ENCODE results near the gene BNIP5.

The BNIP5 gene

GRCh38 chr6:36336779-36337241 is at the start of gene BNIP5:
BNIP5 (minus strand) TSS chr6:36336888; CDS start chr6:36330690, 6,198 bp downstream.
- DNase-seq (ENCODE audit: low spot score) = peak; percentile 45
- TF ChIP-seq, protein P1, sequence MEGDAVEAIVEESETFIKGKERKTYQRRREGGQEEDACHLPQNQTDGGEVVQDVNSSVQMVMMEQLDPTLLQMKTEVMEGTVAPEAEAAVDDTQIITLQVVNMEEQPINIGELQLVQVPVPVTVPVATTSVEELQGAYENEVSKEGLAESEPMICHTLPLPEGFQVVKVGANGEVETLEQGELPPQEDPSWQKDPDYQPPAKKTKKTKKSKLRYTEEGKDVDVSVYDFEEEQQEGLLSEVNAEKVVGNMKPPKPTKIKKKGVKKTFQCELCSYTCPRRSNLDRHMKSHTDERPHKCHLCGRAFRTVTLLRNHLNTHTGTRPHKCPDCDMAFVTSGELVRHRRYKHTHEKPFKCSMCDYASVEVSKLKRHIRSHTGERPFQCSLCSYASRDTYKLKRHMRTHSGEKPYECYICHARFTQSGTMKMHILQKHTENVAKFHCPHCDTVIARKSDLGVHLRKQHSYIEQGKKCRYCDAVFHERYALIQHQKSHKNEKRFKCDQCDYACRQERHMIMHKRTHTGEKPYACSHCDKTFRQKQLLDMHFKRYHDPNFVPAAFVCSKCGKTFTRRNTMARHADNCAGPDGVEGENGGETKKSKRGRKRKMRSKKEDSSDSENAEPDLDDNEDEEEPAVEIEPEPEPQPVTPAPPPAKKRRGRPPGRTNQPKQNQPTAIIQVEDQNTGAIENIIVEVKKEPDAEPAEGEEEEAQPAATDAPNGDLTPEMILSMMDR (IDR thresholded peaks at IDR 0.05; ENCODE audit: extremely low read depth, insufficient read depth, missing control alignments) = no peak
- in situ Hi-C loops (cut with MboI; ENCODE audit: low pct_unique_long_range_greater_than_20kb, low sequenced_read_pairs, unreplicated experiment) = no loop called here

DNA sequence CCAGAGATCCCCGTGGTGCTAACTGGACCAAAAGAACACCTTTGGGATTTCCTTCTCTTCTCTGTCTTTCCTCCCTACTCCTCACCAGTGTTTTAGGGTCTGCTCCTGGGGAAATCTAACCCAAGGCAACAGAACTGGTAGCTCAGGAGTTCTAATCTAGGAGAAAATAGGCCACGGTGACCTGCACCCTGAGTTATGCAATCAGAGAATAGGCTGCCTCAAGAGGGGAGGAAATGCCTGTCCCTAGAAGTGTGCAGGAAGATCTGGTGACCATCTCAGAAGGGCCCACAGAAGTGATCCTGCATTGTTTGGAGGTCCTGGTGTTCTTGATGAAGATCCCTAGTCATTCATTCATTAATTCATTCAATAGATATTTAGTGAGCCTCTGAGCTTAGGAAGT is 47.4 kb upstream of the BNIP5 start:
- in situ Hi-C loops (cut with MboI; ENCODE audit: low pct_unique_long_range_greater_than_20kb, low sequenced_read_pairs, unreplicated experiment) = no loop called here
- TF ChIP-seq, protein P1 (IDR thresholded peaks at IDR 0.05; ENCODE audit: extremely low read depth, insufficient read depth, missing control alignments) = no peak
- no peak for DNase-seq (ENCODE audit: low spot score)

DNA sequence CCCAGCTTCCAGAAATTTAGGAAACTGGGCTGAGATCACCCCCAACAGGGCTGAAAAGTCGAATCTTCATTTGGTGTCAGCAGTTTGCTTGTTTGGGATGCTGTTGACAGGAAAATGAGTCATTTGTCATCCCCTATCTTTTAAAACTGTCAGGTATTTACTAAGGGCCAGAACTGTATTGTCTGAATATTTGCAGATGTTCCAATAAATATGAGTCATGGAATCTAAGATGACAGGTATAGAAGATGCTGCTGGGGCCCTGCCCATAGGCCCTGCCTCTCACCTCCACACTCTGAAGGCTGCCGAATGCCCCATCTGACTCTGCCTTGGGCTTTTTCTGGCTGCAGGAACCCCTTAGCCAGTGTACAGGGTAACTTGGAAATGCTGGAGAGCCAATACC is 46.9 kb upstream of the BNIP5 start:
- no peak for DNase-seq (ENCODE audit: low spot score)
- in situ Hi-C loops (cut with MboI; ENCODE audit: low pct_unique_long_range_greater_than_20kb, low sequenced_read_pairs, unreplicated experiment) = no loop called here

GRCh38 chr6:36382976-36383375 is 46.3 kb upstream of the BNIP5 start:
- in situ Hi-C loops (cut with MboI; ENCODE audit: low pct_unique_long_range_greater_than_20kb, low sequenced_read_pairs, unreplicated experiment) = no loop called here
- DNase-seq (ENCODE audit: low spot score) = no peak
- TF ChIP-seq, protein P1 (IDR thresholded peaks at IDR 0.05; ENCODE audit: extremely low read depth, insufficient read depth, missing control alignments) = no peak

More for the DNA sequence above, 46.9 kb upstream of the BNIP5 start:
- TF ChIP-seq, protein P1 (IDR thresholded peaks at IDR 0.05; ENCODE audit: extremely low read depth, insufficient read depth, missing control alignments) = no peak

DNA sequence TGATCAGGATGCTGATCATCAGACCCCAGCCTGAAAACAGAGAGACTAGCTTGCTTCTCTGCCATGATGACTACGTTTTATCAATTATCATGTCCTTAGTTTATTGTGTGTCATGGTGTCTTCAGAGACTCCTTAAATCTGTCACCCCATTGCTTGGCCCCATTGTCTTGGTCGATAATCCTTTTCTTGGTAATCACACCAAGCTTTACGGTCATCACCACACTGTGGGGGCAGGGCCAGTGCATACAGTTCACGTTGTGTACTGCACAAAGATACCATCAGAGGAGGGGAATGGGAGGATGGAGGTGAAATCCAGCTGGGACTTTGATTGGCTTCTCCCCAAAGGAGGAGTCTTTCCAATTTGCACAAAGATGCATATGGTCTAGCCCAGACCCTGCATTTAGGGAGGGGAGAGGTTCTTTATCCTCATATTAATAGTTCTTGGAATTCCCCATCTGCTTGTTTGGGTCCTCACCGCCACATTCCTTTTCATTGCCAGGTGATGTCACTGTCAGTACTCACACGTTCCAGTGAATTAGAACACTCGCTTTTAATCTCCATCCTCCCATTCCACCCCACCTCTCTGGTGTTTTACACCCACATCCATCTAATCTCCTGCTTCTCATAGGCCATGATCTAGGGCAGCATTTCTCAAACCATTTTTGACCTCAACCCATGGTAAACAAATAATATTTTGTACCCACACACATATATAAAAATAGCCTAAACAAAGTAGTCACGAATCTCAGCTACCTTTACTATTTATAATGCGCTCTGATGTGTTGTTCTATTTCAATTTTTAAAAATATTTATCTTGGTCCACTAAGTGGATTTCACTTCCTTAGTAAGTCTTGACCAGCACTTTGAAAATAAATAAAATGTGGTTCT is 45.1 kb upstream of the BNIP5 start:
- TF ChIP-seq, protein P1 (IDR thresholded peaks at IDR 0.05; ENCODE audit: extremely low read depth, insufficient read depth, missing control alignments) = no peak
- in situ Hi-C loops (cut with MboI; ENCODE audit: low pct_unique_long_range_greater_than_20kb, low sequenced_read_pairs, unreplicated experiment) = no loop called here
- peak; percentile 47 for DNase-seq (ENCODE audit: low spot score)

- TF ChIP-seq, protein P1 (IDR thresholded peaks at IDR 0.05; ENCODE audit: extremely low read depth, insufficient read depth, missing control alignments) = no peak
- DNase-seq (ENCODE audit: low spot score) = no peak
- in situ Hi-C loops (cut with MboI; ENCODE audit: low pct_unique_long_range_greater_than_20kb, low sequenced_read_pairs, unreplicated experiment) = no loop called here
Observed at GRCh38 chr6:36380166-36380565, 43.5 kb upstream of the BNIP5 start.
